Measurements from ENCODE around the gene LHX3.

LHX3 gene

DNA sequence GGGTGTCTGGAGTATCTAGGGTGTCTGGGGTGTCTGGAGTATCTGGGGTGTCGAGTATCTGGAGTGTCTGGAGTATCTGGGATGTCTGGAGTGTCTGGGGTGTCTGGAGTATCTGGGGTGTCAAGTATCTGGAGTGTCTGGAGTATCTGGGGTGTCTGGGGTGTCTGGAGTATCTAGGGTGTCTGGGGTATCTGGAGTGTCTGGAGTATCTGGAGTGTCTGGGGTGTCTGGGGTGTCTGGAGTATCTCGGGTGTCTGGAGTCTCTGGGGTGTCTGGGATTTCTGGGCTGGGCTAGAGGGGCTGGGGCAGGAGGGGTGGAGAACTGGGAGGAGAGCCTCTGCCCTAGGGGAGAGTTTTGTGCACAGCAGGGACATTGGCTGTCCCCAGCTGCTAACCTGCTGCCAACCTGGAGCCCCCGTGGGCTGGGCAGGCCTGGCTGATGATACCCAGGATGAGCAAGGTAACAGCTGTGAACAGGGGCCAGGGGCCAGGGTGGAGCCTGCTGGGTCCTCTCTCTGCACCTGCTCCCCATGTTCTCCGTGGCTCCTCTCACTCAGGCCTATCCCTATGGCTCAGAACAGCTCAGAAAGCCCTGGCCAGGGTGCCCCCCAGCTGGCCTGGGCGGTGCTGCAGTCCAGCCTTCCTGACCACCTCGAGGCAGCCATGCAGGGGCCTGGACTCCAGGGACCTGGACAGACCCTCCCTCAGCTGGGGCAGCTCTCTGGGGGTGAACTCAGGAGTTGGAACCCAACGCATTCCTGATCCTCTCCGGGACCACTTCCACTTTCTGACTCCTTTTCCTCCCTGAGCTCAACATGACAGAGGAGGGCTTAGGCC is 29.9 kb downstream of the LHX3 start:
- DNase-seq: no peak

DNA sequence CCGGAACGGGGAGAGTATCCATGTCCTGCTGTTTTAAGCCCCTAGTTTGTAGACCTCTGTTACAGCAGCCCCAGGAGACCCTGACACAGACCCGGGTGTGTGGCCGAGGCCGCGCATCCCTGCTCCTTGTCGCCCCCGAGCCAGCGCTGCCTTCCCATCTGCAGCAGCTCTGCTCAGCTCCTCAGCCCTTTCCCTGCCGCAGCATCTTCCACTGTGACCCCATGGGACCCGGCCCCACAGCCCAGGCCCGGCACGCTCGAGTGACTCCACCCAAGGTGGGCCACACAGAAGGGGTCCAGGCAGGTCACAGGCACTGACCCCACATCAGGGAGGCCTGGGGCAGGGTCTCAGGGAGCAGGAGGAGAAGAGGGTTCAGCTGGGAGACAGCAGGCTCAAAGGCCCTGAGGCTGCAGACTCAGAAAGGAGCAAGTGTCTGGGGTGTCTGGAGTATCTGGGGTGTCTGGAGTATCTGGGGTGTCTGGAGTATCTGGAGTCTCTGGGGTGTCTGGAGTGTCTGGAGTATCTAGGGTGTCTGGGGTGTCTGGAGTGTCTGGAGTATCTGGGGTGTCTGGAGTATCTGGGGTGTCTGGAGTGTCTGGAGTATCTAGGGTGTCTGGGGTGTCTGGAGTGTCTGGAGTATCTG is 31.2 kb downstream of the LHX3 start:
- no peak for DNase-seq

DNA sequence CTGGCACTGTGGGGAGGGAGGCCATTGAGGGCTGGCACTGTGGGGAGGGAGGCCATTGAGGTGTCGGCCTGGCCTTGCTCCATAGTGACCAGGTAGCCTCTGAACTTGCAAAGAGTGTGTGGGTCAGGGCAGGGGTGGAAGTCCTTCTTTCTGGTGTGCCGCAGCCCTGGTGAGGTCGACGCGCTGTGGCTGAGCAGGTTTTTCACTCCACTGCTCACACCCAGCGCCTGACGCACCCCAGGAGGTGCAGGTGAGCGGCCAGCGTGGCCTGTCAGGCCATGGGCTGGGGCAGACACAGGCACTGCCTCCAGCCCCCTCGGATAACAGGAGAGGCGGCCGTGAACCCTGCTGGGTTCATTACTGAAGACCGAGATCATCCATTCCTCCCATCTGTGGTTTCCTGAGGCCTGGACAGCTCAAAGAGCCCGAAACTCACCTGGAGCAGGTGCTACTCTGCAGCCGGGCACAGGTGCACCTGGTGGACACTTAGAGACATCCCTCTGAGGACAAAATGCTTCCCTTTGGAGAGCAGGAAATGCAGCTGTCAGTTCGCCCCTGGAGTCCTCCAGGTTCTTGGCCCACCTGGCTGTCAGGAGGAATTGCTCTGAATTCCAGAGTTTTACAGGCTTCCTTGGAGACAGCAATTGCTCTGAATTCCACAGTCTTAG is 32.4 kb downstream of the LHX3 start:
- DNase-seq: no peak

DNA sequence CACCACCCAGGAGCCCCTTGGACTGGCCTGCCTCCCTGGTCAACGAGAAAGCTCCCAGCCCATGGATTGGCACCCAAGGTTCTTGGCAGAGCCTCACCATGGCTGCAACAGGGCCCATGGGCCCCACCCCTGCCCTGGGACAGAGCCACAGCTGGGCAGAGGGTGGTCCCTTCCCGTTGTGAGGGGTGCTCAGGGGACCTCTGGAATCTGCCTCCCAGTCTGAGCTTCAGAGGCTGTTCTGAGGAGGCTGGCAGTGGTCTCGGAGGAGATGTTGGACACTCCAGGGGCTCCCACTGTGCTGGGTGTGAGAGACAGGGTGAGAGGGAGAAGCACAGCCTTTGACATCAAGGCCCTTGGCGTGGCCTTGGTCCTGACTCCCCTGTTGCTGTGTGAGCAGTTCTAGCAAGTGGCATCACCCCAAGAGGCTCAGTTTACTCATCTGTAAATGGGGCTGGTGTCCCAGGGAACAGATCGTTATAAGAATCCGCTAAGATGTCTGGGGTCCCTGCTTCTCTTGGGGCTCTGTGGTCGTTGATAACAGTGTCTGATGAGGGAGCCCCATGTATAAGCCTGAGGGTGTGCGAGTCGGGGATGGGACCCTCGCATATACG is 33.0 kb downstream of the LHX3 start:
- no peak for DNase-seq

- no peak for DNase-seq
Measured at GRCh38 chr9:136171009-136171800, 33.7 kb downstream of the LHX3 start.

DNA sequence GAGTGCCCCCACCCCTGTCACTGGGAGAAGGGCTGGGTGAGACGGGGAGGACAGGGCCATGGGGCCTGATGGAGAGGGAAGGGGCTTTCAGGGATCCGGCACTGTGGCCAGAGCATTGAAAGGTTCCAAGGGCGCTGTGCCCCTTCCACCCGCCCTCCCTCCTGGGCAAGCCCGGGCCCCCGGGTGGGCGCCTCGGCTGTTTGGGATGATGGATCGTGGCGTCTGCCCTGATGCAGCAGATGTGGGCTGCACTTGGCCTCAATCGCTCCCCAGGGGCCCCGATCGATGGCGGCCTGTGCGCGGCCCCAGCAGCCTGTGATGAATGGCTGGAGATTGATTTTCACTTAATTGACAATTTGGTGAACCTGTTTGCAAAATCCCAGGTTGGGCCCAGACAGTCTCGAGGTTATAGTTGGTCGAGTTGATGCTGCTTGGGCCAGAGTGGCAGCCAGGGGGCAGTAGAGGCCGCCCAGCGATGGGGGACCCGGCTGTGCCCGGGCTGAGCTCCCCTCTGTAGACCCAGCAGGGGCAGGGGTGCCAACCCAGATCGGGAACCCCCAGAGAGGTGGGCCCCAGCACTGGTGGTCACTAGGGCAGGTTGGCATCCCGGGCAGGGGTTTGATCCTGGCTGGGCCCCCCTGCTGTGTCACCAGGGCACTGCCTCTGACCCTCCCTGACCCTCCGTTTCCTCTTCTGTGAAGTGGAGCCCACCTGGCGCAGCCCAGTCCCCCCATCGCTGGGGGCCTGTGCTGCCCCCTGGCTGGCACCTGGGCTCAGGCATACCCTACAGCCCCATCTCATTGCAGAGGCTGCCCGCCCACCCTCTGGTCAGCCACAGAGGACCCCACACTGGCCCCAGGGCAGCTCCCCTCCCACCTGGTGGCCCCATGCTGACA is 34.7 kb downstream of the LHX3 start:
- peak in 3 of 5 experiments; percentile 16 to 35 (median 20) for DNase-seq

GRCh38 chr9:136169495-136169894 is 35.4 kb downstream of the LHX3 start:
- no peak for DNase-seq

DNA sequence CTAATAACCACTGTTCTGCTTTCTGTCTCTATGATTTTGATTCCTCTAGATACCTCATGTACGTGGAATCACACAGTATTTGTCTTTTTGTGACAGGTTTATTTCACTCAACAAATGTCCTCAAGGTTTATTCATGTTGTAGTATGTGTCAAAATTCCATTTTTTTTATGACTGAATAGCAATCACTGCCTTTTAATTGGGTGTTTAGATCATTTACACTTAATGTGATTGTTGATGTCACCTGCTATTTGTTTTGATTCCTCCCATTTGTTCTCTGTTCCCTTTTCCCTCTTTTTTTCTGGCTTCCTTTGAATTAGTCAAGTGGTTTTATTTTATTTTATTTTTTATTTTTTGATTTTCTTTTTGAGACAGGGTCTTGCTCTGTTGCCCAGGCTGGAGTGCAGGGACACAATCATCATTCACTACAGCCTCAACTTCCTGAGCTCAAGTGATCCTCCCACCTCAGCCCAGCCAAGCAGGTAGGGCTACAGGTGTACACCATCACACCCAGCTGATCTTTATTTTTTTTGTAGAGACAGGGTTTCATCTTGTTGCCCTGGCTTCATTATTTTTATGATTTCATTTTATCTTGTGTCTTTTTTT is 41.6 kb downstream of the LHX3 start:
- DNase-seq: no peak

GRCh38 chr9:136160995-136161610 is 43.8 kb downstream of the LHX3 start:
- no peak for DNase-seq

DNA sequence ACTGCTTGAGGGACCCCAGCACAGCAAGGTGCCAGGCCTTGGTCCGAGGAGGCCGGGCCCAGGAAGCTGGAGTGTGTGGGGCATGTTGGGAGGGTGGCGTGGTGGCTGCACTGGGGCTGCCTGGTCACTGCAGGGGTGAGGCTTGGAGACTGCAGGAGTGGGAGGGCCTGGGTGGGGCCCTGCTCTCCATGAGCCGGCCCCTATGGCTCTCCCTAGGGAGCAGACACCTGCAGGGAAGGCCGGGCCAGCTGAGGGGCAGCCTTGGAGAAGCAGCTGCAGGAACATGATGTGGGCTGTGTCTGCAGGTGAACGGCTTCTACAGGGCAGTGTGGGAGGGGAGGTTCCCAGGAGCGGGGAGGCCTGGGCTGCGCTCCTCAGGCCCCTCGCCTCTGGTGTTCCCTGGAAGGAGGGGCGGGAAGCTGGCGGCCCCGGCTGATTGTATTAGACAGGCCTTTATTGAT is 44.5 kb downstream of the LHX3 start:
- no peak for DNase-seq

DNA sequence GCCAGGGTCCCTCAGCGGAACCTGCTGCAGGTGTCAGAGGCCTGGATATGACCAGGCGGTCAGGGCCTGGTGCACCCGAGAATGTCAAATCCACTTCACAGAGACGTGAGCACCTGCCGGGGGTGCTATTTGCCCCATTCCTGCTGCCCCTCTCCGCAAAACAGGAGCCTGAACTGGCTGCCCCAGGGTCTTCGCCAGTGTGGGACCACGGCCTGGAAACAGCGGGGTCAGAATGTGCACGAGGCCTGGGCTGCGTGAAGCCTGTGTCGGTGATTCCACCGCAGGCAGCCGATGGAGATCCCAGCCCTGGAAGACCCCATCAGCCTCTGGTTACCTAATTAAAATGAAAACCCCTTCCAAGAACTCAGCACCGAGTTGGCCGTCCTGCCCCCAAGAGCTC is 45.1 kb downstream of the LHX3 start:
- no peak for DNase-seq

- no peak for DNase-seq
Measured at GRCh38 chr9:136157477-136158265, 47.3 kb downstream of the LHX3 start.

DNA sequence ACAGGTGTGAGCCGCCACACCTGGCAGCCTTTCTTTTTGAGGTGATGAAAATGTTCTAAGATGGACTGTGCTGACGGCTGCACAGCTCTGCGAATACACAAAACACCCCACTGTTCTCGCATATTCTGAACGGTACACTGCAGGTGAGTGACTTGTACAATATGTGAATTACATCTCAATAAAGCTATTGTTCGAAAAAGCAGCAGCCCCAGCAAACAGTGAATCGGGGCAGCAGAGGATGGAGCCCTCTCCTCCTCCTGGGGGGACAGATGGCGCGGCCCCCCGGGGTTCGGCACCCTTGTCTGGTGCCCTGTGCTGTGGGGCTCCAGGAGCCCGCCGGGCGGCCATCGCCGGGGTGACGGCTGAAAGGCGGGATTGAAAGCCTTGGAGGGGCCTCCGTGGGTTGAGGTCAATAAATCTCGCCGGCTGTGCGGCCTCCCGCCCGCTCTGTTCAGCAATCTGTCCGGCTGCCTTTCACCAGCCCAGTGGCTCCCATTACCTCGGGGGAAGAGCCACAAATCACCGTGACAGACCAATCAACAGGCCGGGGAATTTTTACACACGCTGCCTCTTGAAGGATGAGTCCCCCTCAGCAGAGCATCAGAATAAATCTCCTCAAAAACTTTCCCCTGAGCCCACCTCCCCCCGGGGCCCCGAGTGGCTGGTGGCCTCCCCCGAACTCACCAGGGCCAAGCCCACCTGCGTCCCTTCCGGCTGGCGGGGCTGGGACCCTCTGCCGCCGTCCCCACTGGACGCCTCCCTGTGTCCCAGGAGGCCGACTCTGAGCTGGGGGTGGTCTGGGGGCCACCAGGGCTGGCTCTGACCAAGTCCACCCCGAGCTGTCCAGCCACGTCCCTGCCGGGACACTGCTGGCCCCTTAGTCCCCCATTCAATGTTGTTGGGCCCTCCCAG is 48.5 kb downstream of the LHX3 start:
- no peak for DNase-seq

DNA sequence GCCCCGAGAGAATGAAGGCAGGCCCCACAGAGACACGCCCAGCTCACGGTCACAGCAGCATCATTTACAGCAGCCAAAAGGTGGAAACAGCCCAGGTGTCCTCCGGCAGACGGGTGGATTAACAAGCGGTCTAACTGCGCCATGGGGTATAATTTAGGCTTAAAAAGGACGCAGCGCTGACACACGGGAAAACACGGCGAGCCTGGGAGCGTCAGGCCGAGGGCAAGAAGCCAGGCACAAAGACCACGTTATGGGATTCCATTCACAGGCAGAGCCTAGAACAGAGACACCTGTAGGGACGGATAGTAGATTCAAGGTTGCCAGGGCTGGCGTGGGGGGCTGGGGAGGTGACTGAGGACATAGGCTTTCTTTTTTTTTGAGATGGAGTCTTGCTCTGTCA is 49.4 kb downstream of the LHX3 start:
- DNase-seq: no peak

- DNase-seq: no peak
Measured at GRCh38 chr9:136154943-136155342, 50.0 kb downstream of the LHX3 start.

GRCh38 chr9:136153381-136154065 is 51.4 kb downstream of the LHX3 start:
- DNase-seq: no peak

DNA sequence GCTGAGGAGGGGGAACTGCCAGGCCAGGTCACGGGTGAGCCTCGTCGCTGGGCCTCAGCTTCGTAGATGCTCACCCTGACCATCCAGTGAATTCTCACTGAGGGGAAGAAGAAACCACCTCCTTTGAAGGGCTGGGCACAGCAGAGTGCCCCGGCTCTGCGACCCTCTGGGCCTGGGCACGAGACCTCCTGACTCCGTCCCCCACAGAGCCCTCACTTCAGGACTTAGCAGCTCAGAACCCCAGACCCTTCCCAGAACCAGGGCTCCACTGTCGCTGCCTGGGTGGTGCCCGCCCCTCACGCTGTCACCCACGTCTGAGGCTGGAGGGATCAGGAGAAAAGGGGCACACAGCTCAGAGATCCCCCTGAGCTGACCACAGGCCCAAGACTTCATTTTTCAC is 52.0 kb downstream of the LHX3 start:
- DNase-seq: no peak

GRCh38 chr9:136152543-136152866 is 52.4 kb downstream of the LHX3 start:
- no peak for DNase-seq
